HL-60 (cell line): Measurements from ENCODE around the gene MACROD2.

Experiments used
- DNase-seq, 2 experiments: peaks; one replicate each; pipeline ENCODE4 v3.0.0-alpha.2; 2010 to 2020; ENCODE audit warnings: low read depth in 1 of 2, low spot score in 1 of 2
- H3K27ac ChIP-seq: fragments of 250-450 bp; sonication (Bioruptor Pico); replicated peaks from 2 replicates; pipeline ENCODE4 v1.5.1; 2020; ENCODE audit warnings: mild to moderate bottlenecking, moderate library complexity
- H3K27me3 ChIP-seq: fragments of 250-450 bp; sonication (Bioruptor Pico); 2 replicates; pipeline ENCODE4 v1.5.1; 2021; ENCODE audit warnings: mild to moderate bottlenecking, moderate library complexity; ENCODE audit not compliant: insufficient read depth, poor library complexity, severe bottlenecking
- H3K4me3 ChIP-seq: replicated peaks from 2 replicates; pipeline ENCODE4 v1.5.1; 2011; ENCODE audit warnings: mild to moderate bottlenecking, control low read depth, low read length; ENCODE audit not compliant: insufficient read depth
- GABPA ChIP-seq: IDR thresholded peaks from 2 replicates; pipeline ENCODE4 v1.6.1; 2012; ENCODE audit warnings: low read depth
- POLR2AphosphoS5 ChIP-seq: IDR thresholded peaks from 2 replicates; pipeline ENCODE4 v1.6.1; 2012; ENCODE audit warnings: low read depth
- SPI1 ChIP-seq: IDR thresholded peaks from 2 replicates; pipeline ENCODE4 v1.6.1; 2012; ENCODE audit warnings: low read depth, mild to moderate bottlenecking, borderline replicate concordance
- TF ChIP-seq, protein P1 (sequence below): IDR thresholded peaks from 2 replicates; pipeline ENCODE4 v1.6.1; 2012; ENCODE audit warnings: low read depth; ENCODE audit not compliant: insufficient replicate concordance
- TF ChIP-seq, protein P2 (sequence below): IDR thresholded peaks from one replicate; pipeline ENCODE4 v1.5.1; 2011; ENCODE audit warnings: low read length, control low read depth, inconsistent platforms; ENCODE audit not compliant: insufficient read depth

MACROD2 gene

DNA sequence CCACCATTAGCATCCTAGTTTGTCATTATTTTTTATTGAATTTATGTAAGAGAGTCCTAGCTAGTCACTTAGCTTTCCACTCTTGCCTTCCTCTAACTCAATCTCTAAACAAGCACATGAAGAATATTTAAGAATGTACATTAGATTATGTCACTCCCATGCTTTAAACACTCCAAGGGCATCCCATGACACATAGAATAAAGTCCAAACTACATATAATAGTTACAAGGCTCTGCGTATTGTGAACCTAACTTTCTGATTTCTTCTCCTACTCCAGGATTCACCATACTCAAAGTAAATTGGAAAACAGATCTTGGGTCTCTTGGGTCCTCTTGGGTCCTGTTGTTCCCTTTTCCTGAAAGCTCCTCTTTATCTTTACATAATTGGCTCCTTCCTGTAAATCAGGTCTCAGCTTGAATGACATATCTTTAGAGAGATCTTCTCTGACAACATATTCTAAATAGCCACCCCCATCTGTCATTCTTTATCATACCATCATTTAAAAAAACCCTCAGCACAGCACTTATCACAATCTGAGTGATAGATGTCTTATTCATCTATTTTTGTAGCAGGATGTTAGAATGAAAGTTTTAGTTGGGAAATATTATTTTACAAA lies 1384.5 kb downstream of the MACROD2 start:
- no peak for DNase-seq
- H3K27ac ChIP-seq, result no peak overlapping the region
- TF ChIP-seq, protein P1, sequence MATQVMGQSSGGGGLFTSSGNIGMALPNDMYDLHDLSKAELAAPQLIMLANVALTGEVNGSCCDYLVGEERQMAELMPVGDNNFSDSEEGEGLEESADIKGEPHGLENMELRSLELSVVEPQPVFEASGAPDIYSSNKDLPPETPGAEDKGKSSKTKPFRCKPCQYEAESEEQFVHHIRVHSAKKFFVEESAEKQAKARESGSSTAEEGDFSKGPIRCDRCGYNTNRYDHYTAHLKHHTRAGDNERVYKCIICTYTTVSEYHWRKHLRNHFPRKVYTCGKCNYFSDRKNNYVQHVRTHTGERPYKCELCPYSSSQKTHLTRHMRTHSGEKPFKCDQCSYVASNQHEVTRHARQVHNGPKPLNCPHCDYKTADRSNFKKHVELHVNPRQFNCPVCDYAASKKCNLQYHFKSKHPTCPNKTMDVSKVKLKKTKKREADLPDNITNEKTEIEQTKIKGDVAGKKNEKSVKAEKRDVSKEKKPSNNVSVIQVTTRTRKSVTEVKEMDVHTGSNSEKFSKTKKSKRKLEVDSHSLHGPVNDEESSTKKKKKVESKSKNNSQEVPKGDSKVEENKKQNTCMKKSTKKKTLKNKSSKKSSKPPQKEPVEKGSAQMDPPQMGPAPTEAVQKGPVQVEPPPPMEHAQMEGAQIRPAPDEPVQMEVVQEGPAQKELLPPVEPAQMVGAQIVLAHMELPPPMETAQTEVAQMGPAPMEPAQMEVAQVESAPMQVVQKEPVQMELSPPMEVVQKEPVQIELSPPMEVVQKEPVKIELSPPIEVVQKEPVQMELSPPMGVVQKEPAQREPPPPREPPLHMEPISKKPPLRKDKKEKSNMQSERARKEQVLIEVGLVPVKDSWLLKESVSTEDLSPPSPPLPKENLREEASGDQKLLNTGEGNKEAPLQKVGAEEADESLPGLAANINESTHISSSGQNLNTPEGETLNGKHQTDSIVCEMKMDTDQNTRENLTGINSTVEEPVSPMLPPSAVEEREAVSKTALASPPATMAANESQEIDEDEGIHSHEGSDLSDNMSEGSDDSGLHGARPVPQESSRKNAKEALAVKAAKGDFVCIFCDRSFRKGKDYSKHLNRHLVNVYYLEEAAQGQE, result no peak
- TF ChIP-seq GABPA (no peak), POLR2AphosphoS5 (no peak)
- H3K27me3 ChIP-seq, result no peaks in the 10 kb centered on the region
- no peak overlapping the region for H3K4me3 ChIP-seq

DNA sequence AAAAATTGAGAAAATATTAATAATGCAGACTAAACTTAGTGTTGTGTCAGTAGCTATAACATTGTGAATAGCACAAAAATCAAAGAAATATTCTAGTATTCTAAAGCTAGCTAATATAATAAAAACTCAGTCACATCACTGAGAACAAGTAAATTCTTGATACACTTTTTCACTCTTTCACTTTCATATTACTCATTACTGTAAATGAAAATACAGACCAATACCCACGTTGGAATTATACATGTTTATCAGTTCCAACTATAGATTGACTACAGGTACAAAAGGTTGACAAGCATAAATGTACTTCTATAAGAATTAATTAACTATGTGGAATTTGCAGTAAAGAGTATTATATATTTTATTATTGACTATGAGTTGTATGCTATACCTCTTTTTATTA lies 1385.5 kb downstream of the MACROD2 start:
- no peak for DNase-seq
- H3K4me3 ChIP-seq, result no peak overlapping the region
- no peaks in the 10 kb centered on the region for H3K27me3 ChIP-seq
- TF ChIP-seq, protein P2, sequence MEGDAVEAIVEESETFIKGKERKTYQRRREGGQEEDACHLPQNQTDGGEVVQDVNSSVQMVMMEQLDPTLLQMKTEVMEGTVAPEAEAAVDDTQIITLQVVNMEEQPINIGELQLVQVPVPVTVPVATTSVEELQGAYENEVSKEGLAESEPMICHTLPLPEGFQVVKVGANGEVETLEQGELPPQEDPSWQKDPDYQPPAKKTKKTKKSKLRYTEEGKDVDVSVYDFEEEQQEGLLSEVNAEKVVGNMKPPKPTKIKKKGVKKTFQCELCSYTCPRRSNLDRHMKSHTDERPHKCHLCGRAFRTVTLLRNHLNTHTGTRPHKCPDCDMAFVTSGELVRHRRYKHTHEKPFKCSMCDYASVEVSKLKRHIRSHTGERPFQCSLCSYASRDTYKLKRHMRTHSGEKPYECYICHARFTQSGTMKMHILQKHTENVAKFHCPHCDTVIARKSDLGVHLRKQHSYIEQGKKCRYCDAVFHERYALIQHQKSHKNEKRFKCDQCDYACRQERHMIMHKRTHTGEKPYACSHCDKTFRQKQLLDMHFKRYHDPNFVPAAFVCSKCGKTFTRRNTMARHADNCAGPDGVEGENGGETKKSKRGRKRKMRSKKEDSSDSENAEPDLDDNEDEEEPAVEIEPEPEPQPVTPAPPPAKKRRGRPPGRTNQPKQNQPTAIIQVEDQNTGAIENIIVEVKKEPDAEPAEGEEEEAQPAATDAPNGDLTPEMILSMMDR, result no peak
- TF ChIP-seq SPI1 (no peak), POLR2AphosphoS5 (no peak), GABPA (no peak)
- TF ChIP-seq, protein P1, result no peak
- no peak overlapping the region for H3K27ac ChIP-seq

DNA sequence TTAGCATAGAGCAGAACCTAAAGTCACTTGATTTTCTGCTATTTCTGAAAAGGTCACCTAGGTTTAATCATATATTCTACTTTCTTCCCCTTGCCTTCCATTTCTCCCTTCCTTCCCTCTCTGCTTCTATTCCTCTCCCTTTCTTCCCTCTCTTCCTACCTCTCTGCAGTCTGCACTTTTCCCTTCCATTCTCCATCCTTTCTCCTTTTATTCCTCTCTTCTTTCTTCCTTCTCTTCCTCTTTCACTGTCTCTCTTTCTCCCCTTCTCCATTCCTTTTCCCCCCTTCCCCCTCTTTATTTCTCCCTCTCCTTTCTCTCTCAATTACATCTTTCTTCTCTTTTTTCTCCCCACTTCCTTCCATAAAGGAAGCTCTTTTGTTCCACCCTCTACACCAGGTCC lies 1391.9 kb downstream of the MACROD2 start:
- Histone ChIP-seq H3K27ac (no peak overlapping the region), H3K4me3 (no peak overlapping the region), H3K27me3 (no peaks in the 10 kb centered on the region)
- TF ChIP-seq POLR2AphosphoS5 (no peak), SPI1 (no peak), GABPA (no peak)
- TF ChIP-seq, protein P2, result no peak
- TF ChIP-seq, protein P1, result no peak
- no peak for DNase-seq
